Breast epithelium (tissue), 3 donors: ENCODE data around the gene SMAD9.

ENCODE experiments used
- CTCF ChIP-seq, 3 donors: fragments of 450-650 bp; IDR thresholded peaks; one replicate each; pipeline ENCODE4 v1.5.1; 2016 to 2017; ENCODE audit warnings: antibody characterized with exemption in 3 of 3, mild to moderate bottlenecking in 3 of 3, moderate library complexity in 3 of 3
- POLR2AphosphoS5 ChIP-seq, 3 donors: sonication (generic); formaldehyde crosslinking; IDR thresholded peaks; one replicate each; pipeline ENCODE4 v1.6.1; 2017; ENCODE audit warnings: antibody characterized with exemption in 3 of 3

DNA sequence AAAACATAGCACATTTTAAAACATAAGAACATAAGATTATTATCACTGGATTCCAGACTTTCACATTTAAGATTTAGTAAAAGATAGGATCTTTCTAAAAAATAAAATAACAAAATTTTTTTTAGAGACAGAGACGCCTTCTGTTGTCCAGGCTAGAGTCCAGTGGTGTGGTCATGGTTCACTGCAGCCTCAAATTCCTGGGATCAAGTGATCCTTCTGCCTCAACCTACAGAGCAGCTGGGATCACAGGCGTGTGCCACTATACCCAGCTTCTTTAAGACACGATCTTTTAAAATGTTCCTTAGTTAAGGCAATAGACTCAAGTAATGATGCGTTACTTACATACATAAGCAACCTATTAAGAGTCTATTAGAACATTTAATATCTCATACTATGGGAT lies 46.4 kb upstream of the SMAD9 start:
- TF ChIP-seq CTCF (IDR thresholded peaks at IDR 0.05) (no peak), POLR2AphosphoS5 (IDR thresholded peaks at IDR 0.05) (no peak)
